ENCODE measurements around the gene TBRG4. TPM values are rescaled to one million over a fixed set of nuclear protein-coding genes. Genes with fewer than 3 reads are reported as not detected.

TBRG4 gene
- total RNA-seq (10 to 100 TPM; 28.9 to 67.5 (median 50.8) TPM), polyA plus RNA-seq (10 to 100 TPM; 28.6 to 34.0 TPM)
- long read RNA-seq, donor 1, transcript TBRG4-201 (11 exons, 2,243 nt): major isoform, 64 of 270 reads
- long read RNA-seq, donor 1, transcript TBRG4-202 (9 exons, 1,917 nt): major isoform, 64 of 270 reads
- long read RNA-seq, donor 1, transcript TBRG4-203 (9 exons, 2,225 nt): minor isoform, 18 of 270 reads
- long read RNA-seq, donor 1, partial matches to known transcripts: 27 of 270 reads
- long read RNA-seq, donor 1, other reads (novel, unspliced or antisense): 95 of 270 reads
- long read RNA-seq, donor 2, transcript TBRG4-201 (11 exons, 2,243 nt): major isoform, 12 of 42 reads
- long read RNA-seq, donor 2, transcript TBRG4-202 (9 exons, 1,917 nt): minor isoform, 6 of 42 reads
- long read RNA-seq, donor 2, partial matches to known transcripts: 20 of 42 reads
- long read RNA-seq, donor 2, other reads (novel, unspliced or antisense): 0 of 42 reads
- long read RNA-seq, donor 3, transcript TBRG4-202 (9 exons, 1,917 nt): minor isoform, 8 of 81 reads
- long read RNA-seq, donor 3, transcript TBRG4-201 (11 exons, 2,243 nt): major isoform, 34 of 81 reads
- long read RNA-seq, donor 3, partial matches to known transcripts: 6 of 81 reads
- long read RNA-seq, donor 3, other reads (novel, unspliced or antisense): 29 of 81 reads

GRCh38 chr7:45111298-45112223 lies at the start of gene TBRG4:
TBRG4 (minus strand) TSS chr7:45111697; CDS start chr7:45109237, 2,460 bp downstream.
- no peak for TF ChIP-seq EP300 (IDR thresholded peaks at IDR 0.05)
- TF ChIP-seq POLR2A (IDR thresholded peaks at IDR 0.05): peak; percentile 98
- TF ChIP-seq CTCF (IDR thresholded peaks at IDR 0.05): peak in 1 of 3 donors; percentile 39
- no peaks in the 10 kb centered on the region for H3K36me3 ChIP-seq
- no peaks in the 10 kb centered on the region for H3K9me3 ChIP-seq
- H3K27ac ChIP-seq: peak within 1 kb of the TSS; percentile 63 to 90
- WGBS, 3 donors: 0 to 1% (median 0%) methylated on average over 64 of the region's 64 CpGs
- peaks cover 6% of the 10 kb centered on the region for H3K4me1 ChIP-seq (ENCODE audit: insufficient read depth)
- peak; percentile 90 to 96 (median 92) for DNase-seq
- intact Hi-C loops (cut with DNase I): loop anchor here in 2 of 4 donors (10.0 kb wide), 3 partner anchors 127 to 227 kb away; partner anchors contain the start of gene PURB (in 1 of the 2)
- H3K27me3 ChIP-seq: no peaks in the 10 kb centered on the region
- peak within 1 kb of the TSS; percentile 83 for H3K4me3 ChIP-seq

DNA sequence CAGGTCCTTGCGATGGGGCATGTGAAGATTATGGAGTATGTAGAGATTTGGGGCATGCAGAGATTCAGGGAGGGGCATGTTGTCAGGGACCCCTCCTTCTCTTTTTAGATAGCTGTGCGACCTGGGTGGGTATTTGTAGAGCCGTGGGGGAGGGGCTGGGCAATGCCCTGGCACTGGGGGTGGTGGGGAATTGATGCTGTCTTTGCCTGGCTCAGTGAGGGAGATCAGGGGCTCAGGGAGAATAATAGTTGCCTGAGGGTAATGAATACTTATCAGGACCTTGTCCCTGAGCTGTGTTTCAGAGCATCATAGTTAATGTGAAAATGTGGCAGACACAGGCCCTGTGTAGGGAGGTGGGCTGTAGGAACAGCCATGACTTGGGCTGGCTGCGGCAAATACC lies 49.6 kb upstream of the TBRG4 start:
- Histone ChIP-seq H3K4me3 (no peak overlapping the region), H3K4me1 (ENCODE audit: insufficient read depth) (no peaks in the 10 kb centered on the region), H3K27ac (no peak overlapping the region), H3K9me3 (no peaks in the 10 kb centered on the region), H3K36me3 (no peaks in the 10 kb centered on the region), H3K27me3 (no peaks in the 10 kb centered on the region)
- WGBS, 3 donors: 70 to 78% (median 72%) methylated on average over 4 of the region's 4 CpGs
- TF ChIP-seq CTCF (IDR thresholded peaks at IDR 0.05) (no peak), POLR2A (IDR thresholded peaks at IDR 0.05) (no peak), EP300 (IDR thresholded peaks at IDR 0.05) (no peak)
- no peak for DNase-seq
- intact Hi-C loops (cut with DNase I): no loop called here

DNA sequence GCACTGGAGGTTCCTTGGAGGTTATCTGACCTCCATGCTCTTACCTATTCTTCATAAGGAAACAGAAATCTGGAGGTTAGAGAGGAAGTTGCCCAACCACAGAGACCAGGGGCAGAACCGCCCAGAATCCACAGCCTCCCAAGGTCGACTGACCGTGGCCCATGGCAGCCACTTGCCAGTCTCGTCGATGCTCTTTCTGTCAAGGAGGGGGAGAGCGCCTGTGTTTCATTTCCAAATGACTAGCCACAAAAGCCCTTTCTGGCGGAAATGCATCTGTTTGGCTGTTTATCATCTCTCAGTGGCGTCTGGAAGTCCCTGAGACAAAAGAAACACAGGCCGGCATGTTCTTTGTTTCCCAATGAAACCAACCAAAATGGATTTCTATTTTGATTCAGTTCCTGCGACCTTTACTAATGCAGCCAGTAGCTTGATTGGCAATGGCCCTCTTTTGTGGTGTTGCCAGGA lies 49.0 kb upstream of the TBRG4 start:
- Histone ChIP-seq H3K9me3 (no peaks in the 10 kb centered on the region), H3K4me3 (no peak overlapping the region), H3K4me1 (ENCODE audit: insufficient read depth) (no peaks in the 10 kb centered on the region), H3K27me3 (no peaks in the 10 kb centered on the region), H3K36me3 (no peaks in the 10 kb centered on the region), H3K27ac (no peak overlapping the region)
- intact Hi-C loops (cut with DNase I): no loop called here
- 46 to 64% (median 60%) methylated on average over 10 of the region's 10 CpGs for WGBS, 3 donors
- TF ChIP-seq CTCF (IDR thresholded peaks at IDR 0.05) (no peak), POLR2A (IDR thresholded peaks at IDR 0.05) (no peak), EP300 (IDR thresholded peaks at IDR 0.05) (no peak)
- no peak for DNase-seq

- 91 to 95% (median 93%) methylated on average over 4 of the region's 4 CpGs for WGBS, 3 donors
- H3K9me3 ChIP-seq: no peaks in the 10 kb centered on the region
- H3K27me3 ChIP-seq: no peaks in the 10 kb centered on the region
- H3K4me1 ChIP-seq (ENCODE audit: insufficient read depth): no peaks in the 10 kb centered on the region
- no peak for DNase-seq
- H3K36me3 ChIP-seq: no peaks in the 10 kb centered on the region
- no peak overlapping the region for H3K27ac ChIP-seq
- no peak overlapping the region for H3K4me3 ChIP-seq
- TF ChIP-seq POLR2A (IDR thresholded peaks at IDR 0.05): no peak
- TF ChIP-seq CTCF (IDR thresholded peaks at IDR 0.05): no peak
- no peak for TF ChIP-seq EP300 (IDR thresholded peaks at IDR 0.05)
- intact Hi-C loops (cut with DNase I): loop anchor here in 1 of 4 donors (5.0 kb wide), 2 partner anchors 103 to 1153 kb away; no protein-coding TSS in a partner anchor
These were observed 47.8 kb upstream of the TBRG4 start for GRCh38 chr7:45159296-45159695.

All from ovary (tissue), 10 donors.